Activated T-cell treated with anti-CD3 and anti-CD28 coated beads, Interleukin-2, amount 50 U/mL, for 72 hours (primary cell): ENCODE results near the gene GRID1. TPM values are rescaled to one million over a fixed set of nuclear protein-coding genes. Genes with fewer than 3 reads are reported as not detected.
A peak's percentile ranks its signal among the peaks of the same experiment; 100 is the strongest.

Experiments
- ATAC-seq, 2 donors: fragments of 150-1000 bp; cut with Tn5 transposase; replicated peaks in 1 of 2; 2 replicates each; pipeline ENCODE4 v1.10.0; 2021; ENCODE audit warnings: moderate library complexity in 2 of 2, mild to moderate bottlenecking in 1 of 2
- DNase-seq, 2 donors: peaks; one replicate each; pipeline ENCODE4 v3.0.0; 2021 to 2022; ENCODE audit warnings: mixed read lengths in 1 of 2
- H3K27ac Mint-ChIP-seq: one replicate; pipeline ENCODE4 v1.8.0; 2022; ENCODE audit warnings: mild to moderate bottlenecking, moderate library complexity, mixed read lengths
- H3K27me3 Mint-ChIP-seq: one replicate; pipeline ENCODE4 v1.8.0; 2022; ENCODE audit warnings: low read depth, mixed read lengths
- H3K36me3 Mint-ChIP-seq, 2 donors: one replicate each; pipeline ENCODE4 v1.8.0; 2022; ENCODE audit warnings: mixed read lengths in 2 of 2, mild to moderate bottlenecking in 1 of 2; ENCODE audit not compliant: insufficient read depth in 2 of 2
- H3K4me1 Mint-ChIP-seq: one replicate; pipeline ENCODE4 v1.8.0; 2022; ENCODE audit warnings: low read depth, mixed read lengths
- H3K4me3 Mint-ChIP-seq, 2 donors: one replicate each; pipeline ENCODE4 v1.8.0; 2022; ENCODE audit warnings: mild to moderate bottlenecking in 2 of 2, mixed read lengths in 2 of 2, moderate library complexity in 2 of 2
- H3K9me3 Mint-ChIP-seq, 2 donors: one replicate each; pipeline ENCODE4 v1.8.0; 2022; ENCODE audit warnings: mixed read lengths in 2 of 2
- total RNA-seq, 2 donors: library from RNA; stranded (reverse); gene quantifications; one replicate each; pipeline ENCODE4 v1.2.3, GENCODE V29; 2022

The GRID1 gene
- total RNA-seq, 2 donors from 2014 or later = not detected

DNA sequence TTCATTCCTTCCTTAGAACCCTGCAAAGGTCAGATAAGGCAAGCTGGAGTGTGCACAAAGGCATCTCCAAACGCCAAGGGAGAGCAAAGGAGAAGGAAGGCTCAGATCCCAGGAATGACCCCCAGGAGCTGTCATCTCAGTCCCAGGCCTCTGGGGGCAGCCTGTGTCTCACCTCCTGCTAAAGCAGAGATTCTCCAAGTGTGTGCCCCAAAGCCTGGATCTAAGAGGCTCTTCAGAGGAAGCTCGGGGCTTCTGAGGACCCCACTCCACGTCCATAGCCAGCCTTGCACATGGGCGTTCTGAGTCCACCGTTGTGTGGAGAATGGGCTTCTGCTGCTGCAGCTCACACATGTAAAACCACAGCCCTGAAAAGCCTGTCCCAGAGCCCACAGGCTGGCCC lies 5.1 kb upstream of the GRID1 start:
- ATAC-seq (no peak), DNase-seq (no peak)
- Mint-ChIP-seq H3K4me1 (no peaks in the 10 kb centered on the region), H3K27ac (no peak overlapping the region), H3K36me3 (no peaks in the 10 kb centered on the region), H3K27me3 (peaks cover 53% of the 10 kb centered on the region), H3K4me3 (no peak overlapping the region), H3K9me3 (no peaks in the 10 kb centered on the region)

- Mint-ChIP-seq H3K27me3 (peaks cover 53% of the 10 kb centered on the region), H3K27ac (no peak overlapping the region), H3K4me1 (no peaks in the 10 kb centered on the region), H3K9me3 (no peaks in the 10 kb centered on the region), H3K4me3 (no peak overlapping the region), H3K36me3 (no peaks in the 10 kb centered on the region)
- ATAC-seq (no peak), DNase-seq (no peak)
These were observed 4.5 kb upstream of the GRID1 start for GRCh38 chr10:86371116-86371515.

DNA sequence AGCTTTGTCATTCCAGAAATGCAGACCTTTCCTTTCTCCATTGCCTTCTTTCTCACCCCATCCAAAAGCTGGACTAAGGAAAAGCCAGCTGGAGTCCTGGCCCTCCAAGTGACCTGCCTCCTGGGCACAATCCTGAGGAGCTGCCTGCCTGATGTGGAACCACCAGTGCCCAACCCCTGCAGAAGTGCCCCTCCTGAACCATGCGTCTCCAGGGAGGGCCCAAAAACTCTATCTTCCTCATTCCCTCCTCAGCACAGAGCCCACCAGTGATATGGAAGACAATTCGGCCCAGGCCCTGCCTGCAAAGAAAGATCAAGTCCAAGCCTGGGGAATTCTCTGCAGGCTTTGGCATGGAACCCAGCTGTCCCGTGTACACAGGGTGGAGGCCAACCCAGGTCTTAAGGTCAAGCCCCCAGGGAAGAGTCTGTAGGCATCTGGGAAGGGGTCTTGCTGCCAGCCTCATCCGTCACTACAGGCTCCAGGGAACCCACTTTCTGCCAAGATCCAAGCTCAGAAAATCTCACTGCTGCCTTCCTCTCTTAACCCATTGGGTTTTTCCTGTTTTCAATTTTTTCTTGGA lies 3.5 kb upstream of the GRID1 start:
- H3K36me3 Mint-ChIP-seq = peaks cover 2 to 3% of the 10 kb centered on the region in 2 donors
- peaks cover 53% of the 10 kb centered on the region for H3K27me3 Mint-ChIP-seq
- no peak overlapping the region for H3K4me3 Mint-ChIP-seq
- ATAC-seq (no peak), DNase-seq (no peak)
- H3K4me1 Mint-ChIP-seq = peaks cover 7% of the 10 kb centered on the region
- no peak overlapping the region for H3K27ac Mint-ChIP-seq
- no peaks in the 10 kb centered on the region for H3K9me3 Mint-ChIP-seq

DNA sequence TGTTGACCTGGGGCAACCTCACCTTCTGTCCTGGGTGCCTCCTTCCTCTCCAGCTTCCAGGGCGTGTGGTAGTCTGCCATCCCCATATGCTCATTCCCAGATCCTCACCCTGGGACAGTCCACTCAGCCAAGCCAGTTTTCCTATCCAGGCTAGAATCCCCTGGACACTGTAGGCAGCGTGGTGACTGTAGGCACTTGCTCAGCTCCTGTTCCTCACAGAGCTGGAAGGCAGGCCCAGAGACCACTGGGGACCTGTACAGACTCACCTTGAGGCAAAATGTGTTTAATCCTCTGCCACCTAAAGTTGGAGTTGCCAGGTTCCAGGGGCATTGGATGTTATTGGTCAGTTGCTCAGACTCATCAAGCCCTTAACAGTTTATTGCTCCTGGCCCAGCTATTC lies 2.4 kb upstream of the GRID1 start:
- Mint-ChIP-seq H3K36me3 (peaks cover 2 to 3% of the 10 kb centered on the region in 2 donors), H3K27ac (no peak overlapping the region), H3K4me1 (peaks cover 14% of the 10 kb centered on the region), H3K27me3 (peaks cover 57% of the 10 kb centered on the region), H3K9me3 (no peaks in the 10 kb centered on the region), H3K4me3 (no peak overlapping the region)
- DNase-seq (no peak), ATAC-seq (no peak)

DNA sequence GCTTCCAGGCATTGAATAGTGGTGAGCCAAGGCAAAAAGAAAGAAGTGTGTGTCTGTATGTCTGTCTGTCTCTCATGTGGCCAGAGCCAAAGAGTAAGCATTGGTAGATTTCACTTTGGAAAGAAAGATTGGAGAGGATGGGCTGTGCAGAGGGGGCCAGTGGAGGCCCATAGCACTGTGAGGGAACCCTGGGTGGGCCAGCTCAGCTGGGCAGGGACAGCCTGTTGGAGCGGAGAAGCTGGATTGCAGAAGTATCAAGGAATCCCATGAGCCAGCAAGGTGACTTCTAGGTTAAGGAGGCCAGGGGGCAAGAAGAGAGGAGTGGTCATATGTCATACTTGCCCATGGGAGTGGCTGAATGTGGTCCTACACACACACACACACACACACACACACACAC lies 1.5 kb upstream of the GRID1 start:
- no peak overlapping the region for H3K27ac Mint-ChIP-seq
- ATAC-seq (no peak), DNase-seq (no peak)
- peaks cover 2 to 3% of the 10 kb centered on the region in 2 donors for H3K36me3 Mint-ChIP-seq
- H3K4me1 Mint-ChIP-seq = peaks cover 15% of the 10 kb centered on the region
- H3K27me3 Mint-ChIP-seq = peaks cover 55% of the 10 kb centered on the region
- H3K4me3 Mint-ChIP-seq = peak overlapping the region in 1 of 2 donors; percentile 38
- H3K9me3 Mint-ChIP-seq = no peaks in the 10 kb centered on the region

- Mint-ChIP-seq H3K9me3 (no peaks in the 10 kb centered on the region), H3K4me1 (peaks cover 15% of the 10 kb centered on the region), H3K4me3 (peak overlapping the region in 1 of 2 donors; percentile 43), H3K36me3 (peaks cover 2 to 3% of the 10 kb centered on the region in 2 donors), H3K27ac (no peak overlapping the region), H3K27me3 (peaks cover 62% of the 10 kb centered on the region)
- ATAC-seq (no peak), DNase-seq (no peak)
These were observed 757 bp upstream of the GRID1 start for GRCh38 chr10:86367152-86367951.

- Mint-ChIP-seq H3K27ac (no peak overlapping the region), H3K4me3 (peak overlapping the region in 1 of 2 donors; percentile 43), H3K4me1 (peaks cover 15% of the 10 kb centered on the region), H3K36me3 (peaks cover 2 to 3% of the 10 kb centered on the region in 2 donors), H3K27me3 (peaks cover 67% of the 10 kb centered on the region), H3K9me3 (no peaks in the 10 kb centered on the region)
- DNase-seq (no peak), ATAC-seq (peak; percentile 37 to 38)
These were observed 232 bp upstream of the GRID1 start for GRCh38 chr10:86366902-86367151.

GRCh38 chr10:86365346-86366032 lies 1.1 kb downstream of the GRID1 start:
- Mint-ChIP-seq H3K4me1 (peaks cover 15% of the 10 kb centered on the region), H3K36me3 (peaks cover 2 to 3% of the 10 kb centered on the region in 2 donors), H3K9me3 (no peaks in the 10 kb centered on the region), H3K27ac (no peak overlapping the region), H3K27me3 (peaks cover 77% of the 10 kb centered on the region), H3K4me3 (peak overlapping the region; percentile 49 to 76)
- ATAC-seq = peak; percentile 18 to 21
- DNase-seq = no peak

GRCh38 chr10:86364491-86365345 lies 1.9 kb downstream of the GRID1 start:
- DNase-seq = no peak
- Mint-ChIP-seq H3K9me3 (no peaks in the 10 kb centered on the region), H3K27ac (no peak overlapping the region), H3K4me3 (peak overlapping the region in 1 of 2 donors; percentile 76), H3K36me3 (peaks cover 2 to 3% of the 10 kb centered on the region in 2 donors), H3K27me3 (peaks cover 73% of the 10 kb centered on the region), H3K4me1 (peaks cover 15% of the 10 kb centered on the region)
- no peak for ATAC-seq

DNA sequence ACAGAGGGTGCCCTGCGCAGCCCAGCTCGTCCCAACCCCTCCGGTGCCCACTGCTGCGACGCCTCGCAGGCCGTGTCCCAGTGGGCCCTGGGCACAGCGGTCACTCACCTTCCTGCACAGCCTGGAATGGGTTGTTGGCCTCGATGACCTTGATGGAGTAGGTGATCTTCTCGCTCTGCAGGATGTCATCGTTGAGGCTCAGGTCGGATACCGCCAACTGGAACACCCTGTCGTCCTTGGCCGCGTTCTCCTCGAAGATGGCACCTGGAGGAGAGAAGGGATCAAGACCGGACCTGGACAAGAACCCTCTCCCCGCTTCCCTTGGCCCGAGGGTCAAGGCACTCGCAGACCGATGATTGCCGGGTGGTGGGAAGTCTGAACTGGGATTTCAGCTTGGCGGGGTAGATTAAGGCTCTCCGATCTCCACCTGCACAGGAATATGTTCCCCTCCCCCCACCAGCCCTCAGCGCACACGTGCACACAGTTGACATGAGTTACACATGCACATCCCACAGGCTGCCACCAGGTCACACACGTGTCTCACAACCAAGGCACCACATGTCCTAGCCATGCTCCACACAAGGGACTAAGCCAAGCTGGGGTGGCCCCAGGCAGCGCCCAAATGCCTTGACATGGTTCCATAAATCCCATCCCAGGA lies 2.6 kb downstream of the GRID1 start:
- ATAC-seq = no peak
- H3K27me3 Mint-ChIP-seq = peaks cover 68% of the 10 kb centered on the region
- no peaks in the 10 kb centered on the region for H3K9me3 Mint-ChIP-seq
- peaks cover 15% of the 10 kb centered on the region for H3K4me1 Mint-ChIP-seq
- H3K4me3 Mint-ChIP-seq = peak overlapping the region in 1 of 2 donors; percentile 29
- H3K27ac Mint-ChIP-seq = no peak overlapping the region
- H3K36me3 Mint-ChIP-seq = peaks cover 2 to 3% of the 10 kb centered on the region in 2 donors
- no peak for DNase-seq

DNA sequence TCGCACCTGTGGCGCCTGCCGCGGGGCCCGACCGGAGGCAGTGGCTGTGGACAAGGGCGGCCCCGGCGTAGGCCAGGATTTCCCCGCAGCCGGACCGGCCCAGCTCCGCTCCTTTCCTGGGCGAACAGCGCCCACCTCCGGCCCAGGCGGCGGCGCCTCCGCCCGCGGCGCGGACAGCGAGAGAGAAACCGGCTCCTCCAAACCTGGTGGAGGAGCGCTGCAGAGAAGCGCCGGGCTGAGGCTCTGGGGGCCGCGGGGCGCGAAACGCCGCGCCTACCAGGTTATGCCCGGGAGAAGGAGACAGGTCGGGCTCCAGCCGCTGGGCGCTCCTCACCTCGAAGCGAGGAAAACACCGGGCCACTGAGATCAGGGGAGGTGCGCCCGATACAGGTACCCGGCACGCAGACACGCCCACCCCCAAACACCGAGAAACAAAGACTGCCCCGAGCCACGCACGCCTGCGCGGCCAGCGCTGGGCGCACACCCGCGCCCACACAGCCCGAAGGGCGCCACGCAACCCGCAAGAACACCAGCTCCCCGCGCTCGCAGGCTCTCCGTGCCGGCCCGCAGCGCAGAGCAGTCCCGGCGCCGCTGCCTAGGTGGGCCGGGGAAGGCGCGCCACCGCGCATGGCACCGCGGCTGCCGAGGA lies 3.3 kb downstream of the GRID1 start:
- DNase-seq = no peak
- Mint-ChIP-seq H3K36me3 (peaks cover 2 to 3% of the 10 kb centered on the region in 2 donors), H3K4me3 (peak overlapping the region; percentile 47 to 62), H3K9me3 (no peaks in the 10 kb centered on the region), H3K27ac (no peak overlapping the region), H3K4me1 (peaks cover 15% of the 10 kb centered on the region), H3K27me3 (peaks cover 65% of the 10 kb centered on the region)
- peak; percentile 36 to 40 for ATAC-seq

DNA sequence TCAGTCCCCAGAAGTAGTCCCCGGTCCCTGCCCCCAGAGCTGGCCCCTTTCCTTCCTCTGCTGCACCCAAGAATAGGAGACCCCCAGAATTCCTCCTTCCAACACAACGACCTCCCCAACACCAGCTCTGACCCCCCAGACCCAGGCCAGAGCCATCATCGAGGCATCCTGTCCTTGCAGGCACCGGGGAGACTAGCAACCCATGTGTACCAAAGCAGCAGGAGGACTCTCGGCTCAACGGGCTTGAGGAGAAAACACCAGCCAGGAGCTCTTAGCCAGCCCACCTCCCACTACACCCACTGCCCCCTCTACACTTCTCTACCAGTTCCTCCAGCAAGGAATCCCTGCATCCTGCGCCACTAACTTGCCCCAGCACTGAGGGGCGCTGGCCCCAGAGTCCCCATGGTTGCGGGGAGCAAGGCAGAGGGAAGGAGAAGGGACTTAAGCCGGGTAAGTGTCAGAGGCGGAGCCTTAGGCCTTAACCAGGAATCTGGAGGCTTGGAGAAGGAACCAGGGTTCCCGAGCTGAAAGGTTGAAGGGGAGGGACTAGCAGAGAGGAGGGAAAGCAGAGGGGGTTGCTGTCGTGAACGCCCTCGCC lies 3.9 kb downstream of the GRID1 start:
- no peak for ATAC-seq
- no peak for DNase-seq
- H3K36me3 Mint-ChIP-seq = peaks cover 2 to 3% of the 10 kb centered on the region in 2 donors
- H3K4me3 Mint-ChIP-seq = peak overlapping the region in 1 of 2 donors; percentile 53
- no peak overlapping the region for H3K27ac Mint-ChIP-seq
- H3K27me3 Mint-ChIP-seq = peaks cover 59% of the 10 kb centered on the region
- no peaks in the 10 kb centered on the region for H3K9me3 Mint-ChIP-seq
- H3K4me1 Mint-ChIP-seq = peaks cover 15% of the 10 kb centered on the region
